Astrocyte (in vitro differentiated cells and primary cell): ENCODE data around the gene TLE7.

Source experiments
- EZH2 ChIP-seq: IDR thresholded peaks from 2 replicates; pipeline ENCODE4 v1.6.1; 2012; ENCODE audit warnings: mild to moderate bottlenecking, low read length, inconsistent platforms; ENCODE audit not compliant: insufficient read depth
- TF ChIP-seq, protein P1 (sequence below): IDR thresholded peaks from 2 replicates; pipeline ENCODE4 v1.5.1; 2011; ENCODE audit warnings: low read depth, mild to moderate bottlenecking, inconsistent platforms, low read length, moderate library complexity; ENCODE audit not compliant: insufficient read depth

DNA sequence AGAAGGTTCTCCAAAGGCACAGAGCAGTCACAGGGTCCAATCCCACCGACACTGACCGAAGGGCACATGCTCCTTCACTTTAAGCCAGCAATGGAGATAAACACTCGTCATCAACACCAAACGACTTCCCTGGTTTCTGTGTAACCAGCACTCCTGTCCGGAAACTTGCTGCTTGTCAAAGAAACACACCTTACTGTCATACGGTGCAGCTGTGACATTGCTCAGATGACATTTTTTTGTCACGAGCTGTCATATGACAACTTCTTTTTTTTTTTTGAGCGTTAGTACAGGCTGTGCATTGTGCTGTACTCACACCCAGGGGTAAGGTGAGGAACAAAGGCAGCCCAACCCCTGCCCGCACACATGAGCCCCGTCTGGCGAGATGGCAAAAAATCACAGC lies 39.2 kb downstream of the TLE7 start:
- TF ChIP-seq, protein P1, sequence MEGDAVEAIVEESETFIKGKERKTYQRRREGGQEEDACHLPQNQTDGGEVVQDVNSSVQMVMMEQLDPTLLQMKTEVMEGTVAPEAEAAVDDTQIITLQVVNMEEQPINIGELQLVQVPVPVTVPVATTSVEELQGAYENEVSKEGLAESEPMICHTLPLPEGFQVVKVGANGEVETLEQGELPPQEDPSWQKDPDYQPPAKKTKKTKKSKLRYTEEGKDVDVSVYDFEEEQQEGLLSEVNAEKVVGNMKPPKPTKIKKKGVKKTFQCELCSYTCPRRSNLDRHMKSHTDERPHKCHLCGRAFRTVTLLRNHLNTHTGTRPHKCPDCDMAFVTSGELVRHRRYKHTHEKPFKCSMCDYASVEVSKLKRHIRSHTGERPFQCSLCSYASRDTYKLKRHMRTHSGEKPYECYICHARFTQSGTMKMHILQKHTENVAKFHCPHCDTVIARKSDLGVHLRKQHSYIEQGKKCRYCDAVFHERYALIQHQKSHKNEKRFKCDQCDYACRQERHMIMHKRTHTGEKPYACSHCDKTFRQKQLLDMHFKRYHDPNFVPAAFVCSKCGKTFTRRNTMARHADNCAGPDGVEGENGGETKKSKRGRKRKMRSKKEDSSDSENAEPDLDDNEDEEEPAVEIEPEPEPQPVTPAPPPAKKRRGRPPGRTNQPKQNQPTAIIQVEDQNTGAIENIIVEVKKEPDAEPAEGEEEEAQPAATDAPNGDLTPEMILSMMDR, result no peak
- TF ChIP-seq EZH2, result no peak
